ENCODE measurements around the gene CDC20. TPM values are rescaled to one million over a fixed set of nuclear protein-coding genes. Genes with fewer than 3 reads are reported as not detected.
"Not testable (repeated sequence)": the region's sequence is repeated elsewhere in the genome, so short reads cannot be mapped to it uniquely, and the experiment has no call there.

The CDC20 gene
- total and polyA plus RNA-seq, 4 donors: 0.36 to 1.1 (median 0.84) TPM

GRCh38 chr1:43396059-43396458 is 37.3 kb downstream of the CDC20 start:
- H3K36me3 ChIP-seq (ENCODE audit: control insufficient read depth in 1 of 2, insufficient read depth in 2 of 2, low read length in 1 of 2): no peaks in the 10 kb centered on the region
- H3K27me3 ChIP-seq (ENCODE audit: control insufficient read depth in 1 of 2, insufficient read depth in 2 of 2, low read length in 1 of 2): no peaks in the 10 kb centered on the region
- ATAC-seq (ENCODE audit: low FRiP score) (no peak), DNase-seq (no peak)
- no peak overlapping the region for H3K27ac ChIP-seq (ENCODE audit: low read depth in 1 of 2, low read length in 2 of 2)
- H3K4me3 ChIP-seq (ENCODE audit: low read length in 2 of 2): no peak overlapping the region
- no peaks in the 10 kb centered on the region for H3K9me3 ChIP-seq (ENCODE audit: control insufficient read depth, low read length)
- WGBS, 2 donors: 54 to 66% methylated on average over 1 of the region's 1 CpG
- H3K4me1 ChIP-seq (ENCODE audit: control insufficient read depth in 1 of 2, insufficient read depth in 2 of 2, low read length in 2 of 2): no peaks in the 10 kb centered on the region
- intact Hi-C loops (cut with DNase I): no loop called here

GRCh38 chr1:43398227-43398626 is 39.4 kb downstream of the CDC20 start:
- no peak for DNase-seq
- intact Hi-C loops (cut with DNase I): no loop called here
- H3K36me3 ChIP-seq (ENCODE audit: control insufficient read depth in 1 of 2, insufficient read depth in 2 of 2, low read length in 1 of 2): no peaks in the 10 kb centered on the region
- no peaks in the 10 kb centered on the region for H3K9me3 ChIP-seq (ENCODE audit: control insufficient read depth, low read length)
- no peaks in the 10 kb centered on the region for H3K27me3 ChIP-seq (ENCODE audit: control insufficient read depth in 1 of 2, insufficient read depth in 2 of 2, low read length in 1 of 2)
- no peak for ATAC-seq (ENCODE audit: low FRiP score)
- H3K4me3 ChIP-seq (ENCODE audit: low read length in 2 of 2): no peak overlapping the region
- 95% methylated on average over 3 of the region's 3 CpGs for WGBS, 2 donors
- no peaks in the 10 kb centered on the region for H3K4me1 ChIP-seq (ENCODE audit: control insufficient read depth in 1 of 2, insufficient read depth in 2 of 2, low read length in 2 of 2)
- H3K27ac ChIP-seq (ENCODE audit: low read depth in 1 of 2, low read length in 2 of 2): no peak overlapping the region

DNA sequence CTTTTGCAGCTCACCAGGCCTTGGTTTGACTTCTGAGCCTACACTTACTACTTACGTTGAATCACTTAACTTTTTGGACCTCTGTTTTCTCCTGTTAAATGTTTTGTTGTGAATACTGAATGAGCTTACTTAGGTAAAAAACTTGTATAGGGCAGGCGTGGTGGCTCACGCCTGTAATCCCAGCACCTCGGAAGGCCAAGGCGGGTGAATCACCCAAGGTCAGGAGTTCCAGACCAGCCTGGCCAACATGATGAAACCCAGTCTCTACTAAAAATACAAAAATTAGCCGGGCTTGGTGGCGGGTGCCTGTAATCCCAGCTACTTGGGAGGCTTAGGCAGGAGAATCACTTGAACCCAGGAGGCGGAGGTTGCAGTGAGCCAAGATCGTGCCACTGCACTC is 41.7 kb downstream of the CDC20 start:
- H3K27ac ChIP-seq (ENCODE audit: low read depth in 1 of 2, low read length in 2 of 2); H3K4me3 ChIP-seq (ENCODE audit: low read length in 2 of 2); DNase-seq; intact Hi-C loops (cut with DNase I); ATAC-seq (ENCODE audit: low FRiP score); H3K9me3 ChIP-seq (ENCODE audit: control insufficient read depth, low read length); H3K4me1 ChIP-seq (ENCODE audit: control insufficient read depth in 1 of 2, insufficient read depth in 2 of 2, low read length in 2 of 2); H3K27me3 ChIP-seq (ENCODE audit: control insufficient read depth in 1 of 2, insufficient read depth in 2 of 2, low read length in 1 of 2); H3K36me3 ChIP-seq (ENCODE audit: control insufficient read depth in 1 of 2, insufficient read depth in 2 of 2, low read length in 1 of 2): not testable (repeated sequence)
- WGBS, 2 donors: 97 to 98% methylated on average over 9 of the region's 9 CpGs

- H3K36me3 ChIP-seq (ENCODE audit: control insufficient read depth in 1 of 2, insufficient read depth in 2 of 2, low read length in 1 of 2): peaks cover 3 to 5% of the 10 kb centered on the region in 2 donors
- no peak overlapping the region for H3K4me3 ChIP-seq (ENCODE audit: low read length in 2 of 2)
- ATAC-seq (ENCODE audit: low FRiP score) (no peak), DNase-seq (no peak)
- H3K27me3 ChIP-seq (ENCODE audit: control insufficient read depth in 1 of 2, insufficient read depth in 2 of 2, low read length in 1 of 2): no peaks in the 10 kb centered on the region
- WGBS, 2 donors: 85 to 86% methylated on average over 6 of the region's 6 CpGs
- no peaks in the 10 kb centered on the region for H3K9me3 ChIP-seq (ENCODE audit: control insufficient read depth, low read length)
- H3K4me1 ChIP-seq (ENCODE audit: control insufficient read depth in 1 of 2, insufficient read depth in 2 of 2, low read length in 2 of 2): no peaks in the 10 kb centered on the region
- intact Hi-C loops (cut with DNase I): no loop called here
- no peak overlapping the region for H3K27ac ChIP-seq (ENCODE audit: low read depth in 1 of 2, low read length in 2 of 2)
Measured at GRCh38 chr1:43402089-43402865, 43.5 kb downstream of the CDC20 start.

DNA sequence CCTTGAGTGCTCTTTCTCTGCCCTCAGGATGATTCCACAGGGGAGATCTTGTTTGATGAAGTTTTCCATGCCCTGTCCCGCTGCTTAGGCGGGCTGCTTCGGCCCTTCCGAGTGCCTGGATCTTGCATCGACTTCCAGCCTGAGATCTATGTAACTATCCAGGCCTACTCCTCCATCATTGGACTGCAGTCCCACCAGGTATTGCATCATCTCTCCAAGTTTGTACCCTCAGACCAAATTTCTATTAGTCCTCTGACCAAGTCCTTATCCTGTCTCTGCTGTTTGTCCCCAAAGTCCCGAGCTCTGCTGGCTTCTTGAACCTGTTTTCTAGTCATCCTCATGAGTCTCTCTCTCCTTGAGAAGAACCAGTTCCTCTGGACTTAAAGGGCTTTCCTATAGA is 45.6 kb downstream of the CDC20 start:
- ATAC-seq (ENCODE audit: low FRiP score) (no peak), DNase-seq (peak in 1 of 2 donors; percentile 22)
- no peak overlapping the region for H3K4me3 ChIP-seq (ENCODE audit: low read length in 2 of 2)
- no peak overlapping the region for H3K27ac ChIP-seq (ENCODE audit: low read depth in 1 of 2, low read length in 2 of 2)
- no peaks in the 10 kb centered on the region for H3K9me3 ChIP-seq (ENCODE audit: control insufficient read depth, low read length)
- 97% methylated on average over 6 of the region's 6 CpGs for WGBS, 2 donors
- H3K36me3 ChIP-seq (ENCODE audit: control insufficient read depth in 1 of 2, insufficient read depth in 2 of 2, low read length in 1 of 2): peaks cover 3 to 5% of the 10 kb centered on the region in 2 donors
- no peaks in the 10 kb centered on the region for H3K4me1 ChIP-seq (ENCODE audit: control insufficient read depth in 1 of 2, insufficient read depth in 2 of 2, low read length in 2 of 2)
- intact Hi-C loops (cut with DNase I): no loop called here
- no peaks in the 10 kb centered on the region for H3K27me3 ChIP-seq (ENCODE audit: control insufficient read depth in 1 of 2, insufficient read depth in 2 of 2, low read length in 1 of 2)

DNA sequence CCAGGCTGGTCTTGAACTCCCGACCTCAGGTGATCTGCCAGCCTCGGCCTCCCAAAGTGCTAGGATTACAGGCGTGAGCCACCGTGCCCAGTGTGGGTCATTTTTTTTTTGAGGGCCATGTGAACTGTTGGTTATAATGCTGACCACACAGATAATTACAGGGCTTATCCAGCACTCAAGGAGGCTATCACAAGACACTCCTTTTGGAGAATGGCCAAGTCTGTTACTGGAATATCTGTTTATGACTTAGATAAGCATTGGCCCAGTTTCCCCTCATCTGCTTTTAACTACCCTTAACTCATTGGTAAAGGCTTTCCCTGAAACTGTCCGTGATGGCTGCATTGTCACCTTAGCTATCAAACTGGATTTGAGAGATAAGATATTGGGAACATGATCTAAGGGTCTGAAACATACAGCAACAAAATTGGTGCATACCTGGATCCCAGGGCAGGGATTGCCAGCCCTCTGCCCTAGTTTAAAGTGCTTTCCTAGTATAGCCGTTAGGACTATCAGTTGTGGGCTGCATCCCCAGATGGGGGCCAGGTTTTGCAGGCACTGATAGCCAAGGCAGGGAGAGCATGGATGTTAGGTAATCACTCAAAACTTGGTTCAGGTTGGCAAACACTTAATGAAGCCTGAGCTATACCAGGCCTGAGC is 46.6 kb downstream of the CDC20 start:
- H3K9me3 ChIP-seq (ENCODE audit: control insufficient read depth, low read length): no peaks in the 10 kb centered on the region
- H3K4me3 ChIP-seq (ENCODE audit: low read length in 2 of 2): no peak overlapping the region
- intact Hi-C loops (cut with DNase I): no loop called here
- H3K36me3 ChIP-seq (ENCODE audit: control insufficient read depth in 1 of 2, insufficient read depth in 2 of 2, low read length in 1 of 2): peaks cover 3 to 5% of the 10 kb centered on the region in 2 donors
- DNase-seq (no peak), ATAC-seq (ENCODE audit: low FRiP score) (no peak)
- no peak overlapping the region for H3K27ac ChIP-seq (ENCODE audit: low read depth in 1 of 2, low read length in 2 of 2)
- no peaks in the 10 kb centered on the region for H3K4me1 ChIP-seq (ENCODE audit: control insufficient read depth in 1 of 2, insufficient read depth in 2 of 2, low read length in 2 of 2)
- no peaks in the 10 kb centered on the region for H3K27me3 ChIP-seq (ENCODE audit: control insufficient read depth in 1 of 2, insufficient read depth in 2 of 2, low read length in 1 of 2)
- 89 to 92% methylated on average over 6 of the region's 6 CpGs for WGBS, 2 donors

- intact Hi-C loops (cut with DNase I): no loop called here
Measured at GRCh38 chr1:43405876-43406234, 47.1 kb downstream of the CDC20 start.

GRCh38 chr1:43410571-43410970 is 51.8 kb downstream of the CDC20 start:
- WGBS, 2 donors: 85 to 95% methylated on average over 3 of the region's 3 CpGs
- no peak overlapping the region for H3K4me3 ChIP-seq (ENCODE audit: low read length in 2 of 2)
- H3K9me3 ChIP-seq (ENCODE audit: control insufficient read depth, low read length): no peaks in the 10 kb centered on the region
- peaks cover 3% of the 10 kb centered on the region in 2 donors for H3K36me3 ChIP-seq (ENCODE audit: control insufficient read depth in 1 of 2, insufficient read depth in 2 of 2, low read length in 1 of 2)
- H3K4me1 ChIP-seq (ENCODE audit: control insufficient read depth in 1 of 2, insufficient read depth in 2 of 2, low read length in 2 of 2): no peaks in the 10 kb centered on the region
- intact Hi-C loops (cut with DNase I): no loop called here
- ATAC-seq (ENCODE audit: low FRiP score): no peak
- no peaks in the 10 kb centered on the region for H3K27me3 ChIP-seq (ENCODE audit: control insufficient read depth in 1 of 2, insufficient read depth in 2 of 2, low read length in 1 of 2)
- H3K27ac ChIP-seq (ENCODE audit: low read depth in 1 of 2, low read length in 2 of 2): no peak overlapping the region
- DNase-seq: peak in 1 of 2 donors; percentile 26

More at GRCh38 chr1:43405876-43406234, 47.1 kb downstream of the CDC20 start:
- H3K4me1 ChIP-seq (ENCODE audit: control insufficient read depth in 1 of 2, insufficient read depth in 2 of 2, low read length in 2 of 2): no peaks in the 10 kb centered on the region
- DNase-seq: peak in 1 of 2 donors; percentile 13
- no peak for ATAC-seq (ENCODE audit: low FRiP score)
- H3K4me3 ChIP-seq (ENCODE audit: low read length in 2 of 2): no peak overlapping the region
- H3K27me3 ChIP-seq (ENCODE audit: control insufficient read depth in 1 of 2, insufficient read depth in 2 of 2, low read length in 1 of 2): no peaks in the 10 kb centered on the region
- WGBS, 2 donors: 92 to 95% methylated on average over 2 of the region's 2 CpGs
- no peak overlapping the region for H3K27ac ChIP-seq (ENCODE audit: low read depth in 1 of 2, low read length in 2 of 2)
- H3K9me3 ChIP-seq (ENCODE audit: control insufficient read depth, low read length): no peaks in the 10 kb centered on the region
- H3K36me3 ChIP-seq (ENCODE audit: control insufficient read depth in 1 of 2, insufficient read depth in 2 of 2, low read length in 1 of 2): peaks cover 3 to 5% of the 10 kb centered on the region in 2 donors

Measured in aorta (tissue), 5 donors.